Prostate gland (tissue), 2 donors: Measurements from ENCODE around the gene DYNLRB1. TPM values are rescaled to one million over a fixed set of nuclear protein-coding genes. Genes with fewer than 3 reads are reported as not detected.

Source experiments
- DNase-seq: peaks from one replicate; pipeline ENCODE4 v3.0.0-alpha.2; 2019; ENCODE audit warnings: low spot score
- H3K27ac ChIP-seq, 2 donors: fragments of 200-600 bp; sonication (generic); 2 replicates each; pipeline ENCODE4 v1.5.1; 2017 to 2019
- H3K27me3 ChIP-seq: fragments of 200-600 bp; sonication (generic); replicated peaks from 2 replicates; pipeline ENCODE4 v1.5.1; 2019; ENCODE audit not compliant: insufficient read depth
- H3K36me3 ChIP-seq, 2 donors: fragments of 200-600 bp; sonication (generic); 1 replicate in 1 of 2; 2 replicates in 1 of 2; pipeline versions ENCODE4 v1.5.1 to v1.8.1; 2017 to 2019
- H3K4me1 ChIP-seq: fragments of 200-600 bp; sonication (generic); replicated peaks from 2 replicates; pipeline ENCODE4 v1.5.1; 2019
- H3K4me3 ChIP-seq, 2 donors: fragments of 200-600 bp; sonication (generic); 2 replicates each; pipeline ENCODE4 v1.5.1; 2017 to 2019
- H3K9me3 ChIP-seq: fragments of 200-600 bp; sonication (generic); 2 replicates; pipeline ENCODE4 v1.5.1; 2017
- CTCF ChIP-seq, 4 experiments: fragments of 200-600 bp in 2 of 4; fragments of 450-650 bp in 2 of 4; sonication (generic) in 2 of 4; IDR thresholded peaks; 1 replicate in 3 of 4; 2 replicates in 1 of 4; pipeline ENCODE4 v1.5.1; 2016 to 2019; ENCODE audit warnings: antibody characterized with exemption in 4 of 4, mild to moderate bottlenecking in 2 of 4, moderate library complexity in 2 of 4
- POLR2A ChIP-seq: fragments of 450-650 bp; IDR thresholded peaks from one replicate; pipeline ENCODE4 v1.6.1; 2016; ENCODE audit warnings: antibody characterized with exemption, mild to moderate bottlenecking
- POLR2AphosphoS5 ChIP-seq: sonication (generic); formaldehyde crosslinking; IDR thresholded peaks from one replicate; pipeline ENCODE4 v1.6.1; 2017; ENCODE audit warnings: antibody characterized with exemption
- WGBS: methylation state at CpG from one replicate; pipeline ENCODE4 v1.1.5; 2018; 5-methylcytosine and 5-hydroxymethylcytosine counted together
- intact Hi-C: fragments of 100-400 bp; cut with DNase I; formaldehyde crosslinking; loops from one replicate; pipeline ENCODE4 v1.14.2; 2022
- total RNA-seq, 2 donors: library from RNA; depleted of rRNA; stranded (reverse); fragments of >200 nt; gene quantifications; one replicate each; pipeline ENCODE4 v1.1.0, GENCODE V29; 2016

DYNLRB1 gene
- total RNA-seq: 100 to 1,000 TPM; 132 to 247 TPM

- Histone ChIP-seq H3K27me3 (no peaks in the 10 kb centered on the region), H3K27ac (peak within 1 kb of the TSS; percentile 97), H3K4me3 (peak within 1 kb of the TSS; percentile 74 to 82), H3K36me3 (no peaks in the 10 kb centered on the region), H3K9me3 (no peaks in the 10 kb centered on the region), H3K4me1 (no peaks in the 10 kb centered on the region)
- WGBS: under 1% methylated on average over 47 of the region's 59 CpGs
- intact Hi-C loops: no loop called here
- peak; percentile 97 for DNase-seq
- TF ChIP-seq POLR2AphosphoS5: peak; percentile 96
- TF ChIP-seq POLR2A: peak; percentile 89
- peak in 1 of 4 experiments; percentile 23 for TF ChIP-seq CTCF (IDR thresholded peaks at IDR 0.05)
Measured at GRCh38 chr20:34516247-34517113, at the start of gene DYNLRB1. Gene DYNLRB1, plus strand, starts transcription at chr20:34516422. Its CDS starts 37 bp downstream, at chr20:34516459.

GRCh38 chr20:34468951-34469350 lies 47.3 kb upstream of the DYNLRB1 start:
- Histone ChIP-seq H3K27ac (no peak overlapping the region), H3K9me3 (no peaks in the 10 kb centered on the region), H3K36me3 (no peaks in the 10 kb centered on the region), H3K4me3 (no peak overlapping the region), H3K4me1 (no peaks in the 10 kb centered on the region), H3K27me3 (no peaks in the 10 kb centered on the region)
- TF ChIP-seq CTCF (IDR thresholded peaks at IDR 0.05): no peak
- TF ChIP-seq POLR2AphosphoS5: no peak
- TF ChIP-seq POLR2A: no peak
- no peak for DNase-seq
- 84% methylated on average over 1 of the region's 1 CpG for WGBS
- intact Hi-C loops: no loop called here

- Histone ChIP-seq H3K27me3 (no peaks in the 10 kb centered on the region), H3K4me3 (no peak overlapping the region), H3K4me1 (no peaks in the 10 kb centered on the region), H3K27ac (no peak overlapping the region), H3K9me3 (no peaks in the 10 kb centered on the region), H3K36me3 (no peaks in the 10 kb centered on the region)
- intact Hi-C loops: loop anchor here (2.0 to 5.0 kb wide), 2 partner anchors 50 to 160 kb away; no protein-coding TSS in a partner anchor
- DNase-seq: no peak
- 65% methylated on average over 6 of the region's 6 CpGs for WGBS
- no peak for TF ChIP-seq POLR2AphosphoS5
Measured at GRCh38 chr20:34472246-34472925, 43.8 kb upstream of the DYNLRB1 start.

- H3K4me1 ChIP-seq: no peaks in the 10 kb centered on the region
- DNase-seq: peak; percentile 21
- 71% methylated on average over 5 of the region's 5 CpGs for WGBS
- no peak overlapping the region for H3K27ac ChIP-seq
- intact Hi-C loops: loop anchor here (2.0 to 5.0 kb wide), 2 partner anchors 49 to 161 kb away; no protein-coding TSS in a partner anchor
- TF ChIP-seq POLR2A: no peak
- TF ChIP-seq CTCF (IDR thresholded peaks at IDR 0.05): peak in 2 of 4 experiments; percentile 32 to 42
- no peak overlapping the region for H3K4me3 ChIP-seq
- no peaks in the 10 kb centered on the region for H3K36me3 ChIP-seq
- no peaks in the 10 kb centered on the region for H3K9me3 ChIP-seq
- no peaks in the 10 kb centered on the region for H3K27me3 ChIP-seq
Measured at GRCh38 chr20:34473262-34473883, 42.8 kb upstream of the DYNLRB1 start.
